ENCODE results near the gene ADH5.
A peak's percentile ranks its signal among the peaks of the same experiment; 100 is the strongest.
"Not testable (repeated sequence)": the region's sequence is repeated elsewhere in the genome, so short reads cannot be mapped to it uniquely, and the experiment has no call there.

ADH5 gene

DNA sequence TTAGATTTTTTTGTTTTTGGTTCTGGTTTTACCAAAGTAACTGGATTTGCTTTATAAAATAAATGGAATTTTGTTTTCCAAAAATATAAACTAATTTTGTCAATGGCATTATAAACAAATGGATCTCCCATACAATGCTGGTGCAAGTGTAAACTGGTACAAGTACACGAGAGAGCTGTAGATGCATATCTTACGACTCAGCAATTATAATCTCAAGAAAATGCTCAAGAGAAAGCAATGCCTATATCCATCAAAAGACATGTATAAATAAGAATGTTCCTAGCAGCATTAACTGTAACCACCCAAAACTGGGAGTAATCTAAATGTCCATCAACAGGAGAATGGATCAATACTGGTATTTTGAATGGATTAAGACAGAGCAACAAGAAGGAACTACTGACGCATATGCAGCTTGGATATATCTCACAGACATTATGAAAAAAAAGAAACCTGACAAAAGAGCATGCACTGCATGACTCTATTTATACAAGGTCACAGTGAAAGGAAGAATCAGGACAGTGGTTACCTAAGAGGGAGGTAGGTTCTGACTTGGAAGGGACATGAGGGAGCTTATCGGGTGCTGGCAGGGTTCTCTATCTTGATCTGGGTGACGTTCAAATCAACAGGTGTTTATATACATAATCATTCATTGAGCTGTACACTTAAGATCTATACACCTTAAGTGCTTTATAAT lies 9.5 kb downstream of the ADH5 start:
- Mint-ChIP-seq H3K4me1 (peaks cover 11% of the 10 kb centered on the region), H3K27me3 (no peaks in the 10 kb centered on the region), H3K27ac (ENCODE audit: low read depth) (no peak overlapping the region), H3K9me3 (no peaks in the 10 kb centered on the region), H3K36me3 (ENCODE audit: insufficient read depth) (peaks cover 74% of the 10 kb centered on the region), H3K4me3 (no peak overlapping the region)
- DNase-seq (ENCODE audit: low spot score in 2 of 2) (no peak), ATAC-seq (replicated peaks; ENCODE audit: extremely low read depth, poor library complexity, severe bottlenecking) (no peak)

DNA sequence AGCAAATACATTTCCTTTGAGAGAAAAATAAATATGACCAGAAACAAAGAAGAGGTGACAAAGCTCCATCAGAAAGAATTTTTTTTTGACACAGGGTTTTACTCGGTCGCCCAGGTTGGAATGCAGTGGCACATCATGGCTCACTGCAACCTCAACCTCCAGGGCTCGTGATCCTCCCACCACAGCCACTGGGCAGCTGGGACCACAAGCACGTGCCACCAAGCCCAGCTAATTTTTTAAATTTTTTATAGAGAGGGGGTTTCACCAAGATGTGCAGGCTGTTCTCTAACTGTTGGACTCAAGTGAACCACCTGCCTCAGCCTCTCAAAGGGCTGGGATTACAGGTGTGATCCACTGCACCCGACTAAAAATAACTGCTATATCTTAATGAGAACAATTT lies 10.3 kb downstream of the ADH5 start:
- H3K4me1 Mint-ChIP-seq: peaks cover 6% of the 10 kb centered on the region
- no peak overlapping the region for H3K27ac Mint-ChIP-seq (ENCODE audit: low read depth)
- peaks cover 75% of the 10 kb centered on the region for H3K36me3 Mint-ChIP-seq (ENCODE audit: insufficient read depth)
- no peak overlapping the region for H3K4me3 Mint-ChIP-seq
- no peaks in the 10 kb centered on the region for H3K27me3 Mint-ChIP-seq
- ATAC-seq (replicated peaks; ENCODE audit: extremely low read depth, poor library complexity, severe bottlenecking) (no peak), DNase-seq (ENCODE audit: low spot score in 2 of 2) (no peak)
- H3K9me3 Mint-ChIP-seq: no peaks in the 10 kb centered on the region

DNA sequence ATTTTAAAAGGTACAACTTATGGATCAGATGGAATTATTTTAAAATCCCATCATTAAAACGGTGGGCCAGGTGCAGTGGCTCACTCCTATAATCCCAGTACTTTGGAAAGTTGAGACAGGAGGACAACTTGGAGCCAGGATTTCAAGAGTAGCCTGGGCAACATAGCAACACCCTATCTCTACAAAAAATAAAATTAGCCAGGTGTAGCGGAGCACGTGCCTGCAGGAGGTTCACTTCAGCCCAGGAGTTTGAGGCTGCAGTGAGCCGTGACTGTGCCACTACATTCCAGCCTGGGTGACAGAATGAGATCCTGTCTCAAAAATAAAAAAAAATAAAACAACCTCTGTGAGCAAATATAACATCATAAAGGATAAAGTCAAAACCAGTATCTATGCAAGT lies 11.4 kb downstream of the ADH5 start:
- no peak for ATAC-seq (replicated peaks; ENCODE audit: extremely low read depth, poor library complexity, severe bottlenecking)
- H3K27me3 Mint-ChIP-seq: no peaks in the 10 kb centered on the region
- peaks cover 6% of the 10 kb centered on the region for H3K4me1 Mint-ChIP-seq
- peaks cover 70% of the 10 kb centered on the region for H3K36me3 Mint-ChIP-seq (ENCODE audit: insufficient read depth)
- no peak for DNase-seq (ENCODE audit: low spot score in 2 of 2)
- H3K9me3 Mint-ChIP-seq: no peaks in the 10 kb centered on the region
- H3K27ac Mint-ChIP-seq (ENCODE audit: low read depth): no peak overlapping the region
- H3K4me3 Mint-ChIP-seq: no peak overlapping the region

DNA sequence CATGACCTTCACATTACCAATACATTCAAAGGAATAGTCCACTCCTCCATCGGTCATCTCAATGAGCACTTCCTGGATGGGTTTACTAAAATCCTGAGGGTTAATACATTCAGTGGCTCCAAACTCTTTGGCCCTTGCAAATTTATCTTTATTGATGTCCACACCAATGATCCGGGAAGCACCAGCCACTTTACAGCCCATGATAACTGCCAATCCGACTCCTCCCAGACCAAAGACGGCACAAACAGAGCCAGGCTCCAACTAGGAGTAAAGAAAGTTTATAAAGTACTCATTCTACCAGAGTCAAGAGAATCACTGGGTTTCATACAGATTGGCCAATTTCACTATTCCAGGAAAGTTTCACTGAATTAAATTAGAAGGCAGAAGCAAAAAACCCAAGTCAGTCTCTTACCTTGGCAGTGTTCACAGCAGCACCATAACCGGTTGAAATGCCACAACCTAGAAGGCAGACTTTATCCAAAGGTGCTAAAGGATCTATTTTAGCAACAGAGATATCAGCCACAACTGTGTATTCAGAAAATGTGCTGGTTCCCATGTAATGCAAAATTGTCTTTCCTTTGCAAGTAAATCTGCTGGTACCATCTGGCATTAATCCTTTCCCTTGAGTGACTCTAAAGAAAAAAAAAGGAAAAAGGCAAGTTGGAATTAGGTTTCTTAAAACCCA lies 12.2 kb downstream of the ADH5 start:
- H3K36me3 Mint-ChIP-seq (ENCODE audit: insufficient read depth): peaks cover 64% of the 10 kb centered on the region
- DNase-seq (ENCODE audit: low spot score in 2 of 2) (no peak), ATAC-seq (replicated peaks; ENCODE audit: extremely low read depth, poor library complexity, severe bottlenecking) (no peak)
- H3K4me1 Mint-ChIP-seq: peaks cover 6% of the 10 kb centered on the region
- no peaks in the 10 kb centered on the region for H3K27me3 Mint-ChIP-seq
- no peak overlapping the region for H3K4me3 Mint-ChIP-seq
- H3K27ac Mint-ChIP-seq (ENCODE audit: low read depth): no peak overlapping the region
- H3K9me3 Mint-ChIP-seq: no peaks in the 10 kb centered on the region

GRCh38 chr4:99074816-99075215 lies 13.8 kb downstream of the ADH5 start:
- ATAC-seq (replicated peaks; ENCODE audit: extremely low read depth, poor library complexity, severe bottlenecking): no peak
- Mint-ChIP-seq H3K4me1 (no peaks in the 10 kb centered on the region), H3K9me3 (no peaks in the 10 kb centered on the region), H3K4me3 (no peak overlapping the region), H3K36me3 (ENCODE audit: insufficient read depth) (peaks cover 59% of the 10 kb centered on the region), H3K27me3 (no peaks in the 10 kb centered on the region), H3K27ac (ENCODE audit: low read depth) (no peak overlapping the region)
- DNase-seq (ENCODE audit: low spot score in 2 of 2): no peak

DNA sequence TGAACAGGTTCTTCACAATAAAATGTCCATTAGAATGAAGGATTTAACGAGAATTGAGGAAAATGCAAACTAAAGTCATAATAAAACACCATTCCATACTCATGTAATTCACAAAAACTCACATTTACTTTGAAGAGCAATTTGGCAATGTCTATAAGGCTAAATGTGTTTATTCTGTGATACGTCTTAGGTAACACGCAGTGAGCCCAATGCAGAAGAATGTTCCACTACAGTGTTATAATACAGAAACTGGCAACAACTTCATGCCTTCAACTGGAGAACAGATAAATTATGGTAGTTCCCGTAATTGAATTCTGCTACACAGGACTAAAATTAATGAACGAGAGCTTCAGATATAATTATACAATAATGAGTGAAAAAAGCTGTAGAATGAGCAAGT lies 17.4 kb downstream of the ADH5 start:
- DNase-seq (ENCODE audit: low spot score in 2 of 2) (no peak), ATAC-seq (replicated peaks; ENCODE audit: extremely low read depth, poor library complexity, severe bottlenecking) (no peak)
- Mint-ChIP-seq H3K27me3 (no peaks in the 10 kb centered on the region), H3K4me3 (no peak overlapping the region), H3K4me1 (no peaks in the 10 kb centered on the region), H3K36me3 (ENCODE audit: insufficient read depth) (peaks cover 38% of the 10 kb centered on the region), H3K9me3 (no peaks in the 10 kb centered on the region), H3K27ac (ENCODE audit: low read depth) (peak overlapping the region; percentile 38)

- ATAC-seq (replicated peaks; ENCODE audit: extremely low read depth, poor library complexity, severe bottlenecking): no peak
- H3K9me3 Mint-ChIP-seq: no peaks in the 10 kb centered on the region
- DNase-seq (ENCODE audit: low spot score in 2 of 2): no peak
- H3K36me3 Mint-ChIP-seq (ENCODE audit: insufficient read depth): peaks cover 15% of the 10 kb centered on the region
- H3K4me1 Mint-ChIP-seq: no peaks in the 10 kb centered on the region
- H3K4me3 Mint-ChIP-seq: no peak overlapping the region
- no peaks in the 10 kb centered on the region for H3K27me3 Mint-ChIP-seq
- no peak overlapping the region for H3K27ac Mint-ChIP-seq (ENCODE audit: low read depth)
Measured at GRCh38 chr4:99067617-99068016, 21.0 kb downstream of the ADH5 start.

DNA sequence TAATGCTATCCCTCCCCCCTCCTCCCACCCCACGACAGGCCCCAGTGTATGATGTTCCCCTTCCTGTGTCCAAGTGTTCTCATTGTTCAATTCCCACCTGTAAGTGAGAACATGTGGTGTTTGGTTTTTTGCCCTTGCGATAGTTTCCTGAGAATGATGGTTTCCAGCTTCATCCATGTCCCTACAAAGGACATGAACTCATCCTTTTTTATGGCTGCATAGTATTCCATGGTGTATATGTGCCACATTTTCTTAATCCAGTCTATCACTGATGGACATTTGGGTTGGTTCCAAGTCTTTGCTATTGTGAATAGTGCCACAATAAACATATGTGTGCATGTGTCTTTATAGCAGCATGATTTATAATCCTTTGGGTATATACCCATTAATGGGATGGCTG lies 23.1 kb downstream of the ADH5 start:
- not testable (repeated sequence) for H3K27ac Mint-ChIP-seq (ENCODE audit: low read depth); ATAC-seq (replicated peaks; ENCODE audit: extremely low read depth, poor library complexity, severe bottlenecking); H3K9me3 Mint-ChIP-seq; H3K4me1 Mint-ChIP-seq; H3K27me3 Mint-ChIP-seq; DNase-seq (ENCODE audit: low spot score in 2 of 2); H3K4me3 Mint-ChIP-seq
- H3K36me3 Mint-ChIP-seq (ENCODE audit: insufficient read depth): peaks cover 16% of the 10 kb centered on the region

- no peak overlapping the region for H3K4me3 Mint-ChIP-seq
- DNase-seq (ENCODE audit: low spot score in 2 of 2) (no peak), ATAC-seq (replicated peaks; ENCODE audit: extremely low read depth, poor library complexity, severe bottlenecking) (no peak)
- no peak overlapping the region for H3K27ac Mint-ChIP-seq (ENCODE audit: low read depth)
- no peaks in the 10 kb centered on the region for H3K4me1 Mint-ChIP-seq
- peaks cover 19% of the 10 kb centered on the region for H3K36me3 Mint-ChIP-seq (ENCODE audit: insufficient read depth)
- no peaks in the 10 kb centered on the region for H3K9me3 Mint-ChIP-seq
- no peaks in the 10 kb centered on the region for H3K27me3 Mint-ChIP-seq
Measured at GRCh38 chr4:99062120-99062519, 26.5 kb downstream of the ADH5 start.

DNA sequence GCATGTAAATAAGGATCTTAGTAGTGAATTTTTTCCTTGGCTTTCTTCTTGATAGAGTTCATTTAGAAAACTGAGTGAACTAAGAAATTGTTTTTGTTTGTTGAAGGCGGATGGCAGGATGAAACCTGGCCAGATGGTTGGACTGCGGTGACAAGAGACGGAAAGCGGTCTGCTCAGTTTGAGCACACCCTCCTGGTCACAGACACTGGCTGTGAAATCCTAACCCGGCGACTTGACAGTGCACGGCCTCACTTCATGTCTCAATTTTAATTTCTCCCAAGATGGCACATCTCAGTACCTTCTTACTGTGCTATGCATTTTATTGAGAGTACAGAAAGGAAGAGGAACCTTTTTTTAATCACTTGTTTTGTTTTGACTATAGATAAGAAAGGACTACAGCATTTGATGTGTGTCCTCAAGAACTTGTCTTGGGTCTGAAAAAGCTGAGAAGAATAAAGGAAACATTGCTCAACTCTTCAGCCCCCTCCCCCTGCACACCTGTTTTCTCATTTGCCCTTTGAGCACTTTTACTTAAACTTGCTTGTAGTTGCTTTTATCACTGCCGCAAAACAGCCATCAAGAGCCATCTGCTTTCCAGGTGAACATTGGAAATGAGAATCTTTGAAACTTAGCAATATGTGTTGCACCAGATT lies 27.4 kb downstream of the ADH5 start:
- DNase-seq (ENCODE audit: low spot score in 2 of 2): no peak
- H3K27me3 Mint-ChIP-seq: no peaks in the 10 kb centered on the region
- peaks cover 2% of the 10 kb centered on the region for H3K4me1 Mint-ChIP-seq
- peaks cover 15% of the 10 kb centered on the region for H3K36me3 Mint-ChIP-seq (ENCODE audit: insufficient read depth)
- H3K27ac Mint-ChIP-seq (ENCODE audit: low read depth): no peak overlapping the region
- H3K4me3 Mint-ChIP-seq: no peak overlapping the region
- no peaks in the 10 kb centered on the region for H3K9me3 Mint-ChIP-seq
- ATAC-seq (replicated peaks; ENCODE audit: extremely low read depth, poor library complexity, severe bottlenecking): no peak

DNA sequence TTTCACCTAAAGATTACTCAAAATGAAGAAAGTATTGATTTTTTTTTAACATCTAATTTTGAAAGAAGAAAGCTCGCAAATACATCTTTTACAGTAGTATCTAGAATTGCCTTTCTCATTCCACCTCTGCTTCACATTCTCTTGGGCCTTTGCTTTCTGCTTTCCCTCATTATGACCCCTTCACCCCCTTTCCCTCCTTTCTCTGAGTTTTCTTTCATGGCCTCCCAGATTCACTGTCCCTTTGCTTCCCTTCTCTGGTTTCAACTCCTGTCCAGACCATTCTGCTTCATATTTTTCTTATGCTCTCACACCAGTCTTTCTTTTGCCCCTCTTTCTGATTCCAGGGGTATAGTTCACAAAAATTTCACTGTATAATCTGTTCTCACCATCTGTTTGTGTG lies 29.0 kb downstream of the ADH5 start:
- Mint-ChIP-seq H3K4me3 (no peak overlapping the region), H3K9me3 (no peaks in the 10 kb centered on the region), H3K36me3 (ENCODE audit: insufficient read depth) (peaks cover 15% of the 10 kb centered on the region), H3K4me1 (peaks cover 9% of the 10 kb centered on the region), H3K27ac (ENCODE audit: low read depth) (no peak overlapping the region), H3K27me3 (no peaks in the 10 kb centered on the region)
- ATAC-seq (replicated peaks; ENCODE audit: extremely low read depth, poor library complexity, severe bottlenecking): no peak
- DNase-seq (ENCODE audit: low spot score in 2 of 2): no peak

GRCh38 chr4:99058228-99058627 lies 30.4 kb downstream of the ADH5 start:
- Mint-ChIP-seq H3K27me3 (no peaks in the 10 kb centered on the region), H3K36me3 (ENCODE audit: insufficient read depth) (peaks cover 15% of the 10 kb centered on the region), H3K9me3 (no peaks in the 10 kb centered on the region), H3K4me3 (no peak overlapping the region), H3K4me1 (peaks cover 14% of the 10 kb centered on the region), H3K27ac (ENCODE audit: low read depth) (no peak overlapping the region)
- DNase-seq (ENCODE audit: low spot score in 2 of 2) (no peak), ATAC-seq (replicated peaks; ENCODE audit: extremely low read depth, poor library complexity, severe bottlenecking) (no peak)

DNA sequence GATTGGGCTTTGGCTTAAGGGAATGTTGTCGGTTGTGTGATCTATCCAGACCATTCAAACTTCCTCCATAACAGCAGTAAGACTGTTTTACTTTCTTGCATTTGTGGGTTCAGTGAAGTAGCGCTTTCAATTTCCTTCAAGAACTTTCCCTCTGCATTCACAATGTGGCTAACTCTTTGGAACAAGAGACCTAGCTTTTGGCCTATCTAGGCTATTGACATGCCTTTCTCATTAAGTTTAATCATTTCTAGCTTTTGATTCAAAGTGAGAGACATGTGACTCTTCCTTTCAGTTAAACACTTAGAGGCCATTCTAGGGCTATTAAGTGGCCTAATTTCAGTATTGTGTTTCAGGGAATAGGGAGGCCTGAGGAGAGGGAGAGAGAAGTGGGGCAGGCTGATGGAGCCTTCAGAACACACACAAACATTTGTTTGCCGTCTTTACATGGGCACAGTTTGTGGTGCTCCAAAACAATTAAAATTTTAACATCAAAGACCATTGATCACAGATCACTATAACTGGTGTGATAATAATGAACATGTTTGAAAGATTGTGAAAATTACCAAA lies 34.1 kb downstream of the ADH5 start:
- no peak overlapping the region for H3K4me3 Mint-ChIP-seq
- peaks cover 9% of the 10 kb centered on the region for H3K36me3 Mint-ChIP-seq (ENCODE audit: insufficient read depth)
- no peaks in the 10 kb centered on the region for H3K9me3 Mint-ChIP-seq
- no peak overlapping the region for H3K27ac Mint-ChIP-seq (ENCODE audit: low read depth)
- ATAC-seq (replicated peaks; ENCODE audit: extremely low read depth, poor library complexity, severe bottlenecking): no peak
- peaks cover 14% of the 10 kb centered on the region for H3K4me1 Mint-ChIP-seq
- no peak for DNase-seq (ENCODE audit: low spot score in 2 of 2)
- no peaks in the 10 kb centered on the region for H3K27me3 Mint-ChIP-seq
